HepG2 (cell line): ENCODE measurements around the gene BAHD1. TPM values are rescaled to one million over a fixed set of nuclear protein-coding genes. Genes with fewer than 3 reads are reported as not detected.

ENCODE experiments used
- CEBPB ChIP-seq: IDR thresholded peaks from 2 replicates; pipeline ENCODE4 v1.6.1; 2011; ENCODE audit warnings: low read depth, low read length, improper control_type of control experiment, borderline replicate concordance
- HIVEP1 ChIP-seq: sonication (generic); formaldehyde crosslinking; IDR thresholded peaks from 2 replicates; pipeline ENCODE4 v1.4.0; 2020; ENCODE audit warnings: mild to moderate bottlenecking, missing genetic modification reagents
- HNRNPL ChIP-seq: fragments of 200-400 bp; formaldehyde crosslinking; IDR thresholded peaks from 2 replicates; pipeline ENCODE4 v1.6.1; 2017; ENCODE audit warnings: mild to moderate bottlenecking, low read depth, low read length
- KDM1A ChIP-seq: IDR thresholded peaks from 2 replicates; pipeline ENCODE4 v1.6.1; 2016; ENCODE audit warnings: missing compliant biosample characterization
- RARG ChIP-seq: sonication (generic); formaldehyde crosslinking; IDR thresholded peaks from 2 replicates; pipeline ENCODE4 v1.4.0; 2020; ENCODE audit warnings: low read depth, mild to moderate bottlenecking, missing genetic modification reagents
- ZNF20 ChIP-seq: sonication (generic); formaldehyde crosslinking; IDR thresholded peaks from 2 replicates; pipeline ENCODE4 v1.4.0; 2020; ENCODE audit warnings: mild to moderate bottlenecking, moderate library complexity, missing genetic modification reagents
- ZNF317 ChIP-seq: sonication (generic); formaldehyde crosslinking; IDR thresholded peaks from 2 replicates; pipeline ENCODE4 v1.5.0; 2020; ENCODE audit warnings: mild to moderate bottlenecking, missing genetic modification reagents
- ZNF558 ChIP-seq: sonication (generic); formaldehyde crosslinking; IDR thresholded peaks from 2 replicates; pipeline ENCODE4 v1.9.0; 2022; ENCODE audit warnings: mild to moderate bottlenecking, missing genetic modification reagents, borderline replicate concordance
- ZNF713 ChIP-seq: sonication (generic); formaldehyde crosslinking; IDR thresholded peaks from 2 replicates; pipeline ENCODE4 v1.4.0; 2020; ENCODE audit warnings: mild to moderate bottlenecking, missing genetic modification reagents
- polyA plus RNA-seq, 8 experiments: library from polyadenylated mRNA; depleted of rRNA in 3 of 8; stranded (reverse) in 7 of 8; unstranded in 1 of 8; fragments of >200 nt; fragmentation: Illumina TruSeq in 4 of 8; extraction: Trizol in 4 of 8; gene quantifications; 2 replicates each; pipeline versions ENCODE4 v1.2.1 to v1.2.3, GENCODE V29; 2011 to 2016; ENCODE audit warnings: low read depth in 4 of 8, missing spikeins in 1 of 8, mixed read lengths in 1 of 8; ENCODE audit not compliant: insufficient read depth in 1 of 8
- total RNA-seq, 5 experiments: library from RNA; depleted of rRNA; stranded (reverse); fragments of >200 nt; fragmentation: Illumina TruSeq; extraction: Trizol; gene quantifications; 2 replicates each; pipeline ENCODE4 v1.2.3, GENCODE V29; 2016; ENCODE audit warnings: low read depth in 1 of 5
- TF ChIP-seq, protein P1 (sequence below): IDR thresholded peaks from 2 replicates; pipeline ENCODE4 v1.6.1; 2012; ENCODE audit warnings: low read length, improper control_type of control experiment
- TF ChIP-seq, protein P2 (sequence below): sonication (generic); formaldehyde crosslinking; IDR thresholded peaks from one replicate; pipeline ENCODE4 v1.5.1; 2020; ENCODE audit warnings: mild to moderate bottlenecking, missing genetic modification reagents; ENCODE audit errors: not compliant biosample characterization
- TF ChIP-seq, protein P3 (sequence below): IDR thresholded peaks from 2 replicates; pipeline ENCODE4 v1.6.1; 2016; ENCODE audit warnings: mild to moderate bottlenecking
- TF ChIP-seq, protein P4 (sequence below): sonication (generic); formaldehyde crosslinking; IDR thresholded peaks from 2 replicates; pipeline ENCODE4 v1.8.0; 2022; ENCODE audit warnings: missing genetic modification reagents, mild to moderate bottlenecking, borderline replicate concordance

The BAHD1 gene
- total and polyA plus RNA-seq, 2 of the 13 experiments (the other 11 are each of a cell fraction or from before 2014, with no cell fraction given) = 3.3 to 8.7 TPM

DNA sequence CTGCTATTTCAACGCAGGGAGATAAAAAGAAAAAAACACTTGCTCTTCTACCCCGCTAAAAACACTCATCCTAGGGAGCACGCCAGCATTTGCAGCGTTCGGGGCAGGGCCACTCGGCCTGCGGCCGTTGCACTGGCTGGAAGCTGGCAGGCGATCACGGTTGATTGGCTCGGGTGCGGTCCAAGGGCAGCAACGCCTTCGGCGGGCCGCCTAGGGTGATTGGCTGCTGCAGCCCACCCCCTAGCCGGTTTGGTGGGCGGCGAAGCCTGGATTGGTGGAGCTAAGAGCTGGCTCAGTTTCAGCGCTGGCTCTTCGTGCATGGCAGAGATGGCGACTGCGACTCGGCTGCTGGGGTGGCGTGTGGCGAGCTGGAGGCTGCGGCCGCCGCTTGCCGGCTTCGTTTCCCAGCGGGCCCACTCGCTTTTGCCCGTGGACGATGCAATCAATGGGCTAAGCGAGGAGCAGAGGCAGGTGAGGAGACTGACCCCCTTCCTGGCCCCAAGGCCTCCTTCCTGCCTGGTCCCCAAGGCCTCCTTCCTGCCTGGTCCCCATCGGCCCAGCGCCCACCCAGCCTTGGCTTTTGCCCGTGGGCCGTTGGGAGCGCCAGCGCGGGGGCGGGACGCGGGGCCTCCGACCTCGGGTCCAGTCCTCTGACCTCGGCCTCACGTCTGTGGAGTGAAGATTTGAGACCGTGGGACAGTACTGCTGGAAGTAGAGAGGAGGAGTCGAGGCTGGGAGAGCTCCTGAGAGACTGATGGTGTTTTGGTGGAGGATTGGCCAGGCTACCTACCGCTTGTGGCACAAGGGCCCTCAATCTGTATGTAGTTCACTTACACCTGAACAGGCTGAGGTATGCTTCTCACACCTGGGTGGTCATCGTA is 35.0 kb upstream of the BAHD1 start, which contains the start of gene IVD (continued):
- TF ChIP-seq CEBPB (no peak), ZNF20 (CRISPR knock-in tag) (no peak), ZNF317 (no peak), ZNF713 (CRISPR knock-in tag) (0 out of 2 replicates have a peak, but pooled peaks have one; percentile 4), KDM1A (no peak), RARG (CRISPR knock-in tag) (0 out of 2 replicates have a peak, but pooled peaks have one; percentile 14), ZNF558 (CRISPR knock-in tag) (no peak), HIVEP1 (peak; percentile 73; the same call in 1 of the 2 replicates), HNRNPL (0 out of 2 replicates have a peak, but pooled peaks have one; percentile 22)
- TF ChIP-seq, protein P1, sequence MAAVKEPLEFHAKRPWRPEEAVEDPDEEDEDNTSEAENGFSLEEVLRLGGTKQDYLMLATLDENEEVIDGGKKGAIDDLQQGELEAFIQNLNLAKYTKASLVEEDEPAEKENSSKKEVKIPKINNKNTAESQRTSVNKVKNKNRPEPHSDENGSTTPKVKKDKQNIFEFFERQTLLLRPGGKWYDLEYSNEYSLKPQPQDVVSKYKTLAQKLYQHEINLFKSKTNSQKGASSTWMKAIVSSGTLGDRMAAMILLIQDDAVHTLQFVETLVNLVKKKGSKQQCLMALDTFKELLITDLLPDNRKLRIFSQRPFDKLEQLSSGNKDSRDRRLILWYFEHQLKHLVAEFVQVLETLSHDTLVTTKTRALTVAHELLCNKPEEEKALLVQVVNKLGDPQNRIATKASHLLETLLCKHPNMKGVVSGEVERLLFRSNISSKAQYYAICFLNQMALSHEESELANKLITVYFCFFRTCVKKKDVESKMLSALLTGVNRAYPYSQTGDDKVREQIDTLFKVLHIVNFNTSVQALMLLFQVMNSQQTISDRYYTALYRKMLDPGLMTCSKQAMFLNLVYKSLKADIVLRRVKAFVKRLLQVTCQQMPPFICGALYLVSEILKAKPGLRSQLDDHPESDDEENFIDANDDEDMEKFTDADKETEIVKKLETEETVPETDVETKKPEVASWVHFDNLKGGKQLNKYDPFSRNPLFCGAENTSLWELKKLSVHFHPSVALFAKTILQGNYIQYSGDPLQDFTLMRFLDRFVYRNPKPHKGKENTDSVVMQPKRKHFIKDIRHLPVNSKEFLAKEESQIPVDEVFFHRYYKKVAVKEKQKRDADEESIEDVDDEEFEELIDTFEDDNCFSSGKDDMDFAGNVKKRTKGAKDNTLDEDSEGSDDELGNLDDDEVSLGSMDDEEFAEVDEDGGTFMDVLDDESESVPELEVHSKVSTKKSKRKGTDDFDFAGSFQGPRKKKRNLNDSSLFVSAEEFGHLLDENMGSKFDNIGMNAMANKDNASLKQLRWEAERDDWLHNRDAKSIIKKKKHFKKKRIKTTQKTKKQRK = no peak
- TF ChIP-seq, protein P2, sequence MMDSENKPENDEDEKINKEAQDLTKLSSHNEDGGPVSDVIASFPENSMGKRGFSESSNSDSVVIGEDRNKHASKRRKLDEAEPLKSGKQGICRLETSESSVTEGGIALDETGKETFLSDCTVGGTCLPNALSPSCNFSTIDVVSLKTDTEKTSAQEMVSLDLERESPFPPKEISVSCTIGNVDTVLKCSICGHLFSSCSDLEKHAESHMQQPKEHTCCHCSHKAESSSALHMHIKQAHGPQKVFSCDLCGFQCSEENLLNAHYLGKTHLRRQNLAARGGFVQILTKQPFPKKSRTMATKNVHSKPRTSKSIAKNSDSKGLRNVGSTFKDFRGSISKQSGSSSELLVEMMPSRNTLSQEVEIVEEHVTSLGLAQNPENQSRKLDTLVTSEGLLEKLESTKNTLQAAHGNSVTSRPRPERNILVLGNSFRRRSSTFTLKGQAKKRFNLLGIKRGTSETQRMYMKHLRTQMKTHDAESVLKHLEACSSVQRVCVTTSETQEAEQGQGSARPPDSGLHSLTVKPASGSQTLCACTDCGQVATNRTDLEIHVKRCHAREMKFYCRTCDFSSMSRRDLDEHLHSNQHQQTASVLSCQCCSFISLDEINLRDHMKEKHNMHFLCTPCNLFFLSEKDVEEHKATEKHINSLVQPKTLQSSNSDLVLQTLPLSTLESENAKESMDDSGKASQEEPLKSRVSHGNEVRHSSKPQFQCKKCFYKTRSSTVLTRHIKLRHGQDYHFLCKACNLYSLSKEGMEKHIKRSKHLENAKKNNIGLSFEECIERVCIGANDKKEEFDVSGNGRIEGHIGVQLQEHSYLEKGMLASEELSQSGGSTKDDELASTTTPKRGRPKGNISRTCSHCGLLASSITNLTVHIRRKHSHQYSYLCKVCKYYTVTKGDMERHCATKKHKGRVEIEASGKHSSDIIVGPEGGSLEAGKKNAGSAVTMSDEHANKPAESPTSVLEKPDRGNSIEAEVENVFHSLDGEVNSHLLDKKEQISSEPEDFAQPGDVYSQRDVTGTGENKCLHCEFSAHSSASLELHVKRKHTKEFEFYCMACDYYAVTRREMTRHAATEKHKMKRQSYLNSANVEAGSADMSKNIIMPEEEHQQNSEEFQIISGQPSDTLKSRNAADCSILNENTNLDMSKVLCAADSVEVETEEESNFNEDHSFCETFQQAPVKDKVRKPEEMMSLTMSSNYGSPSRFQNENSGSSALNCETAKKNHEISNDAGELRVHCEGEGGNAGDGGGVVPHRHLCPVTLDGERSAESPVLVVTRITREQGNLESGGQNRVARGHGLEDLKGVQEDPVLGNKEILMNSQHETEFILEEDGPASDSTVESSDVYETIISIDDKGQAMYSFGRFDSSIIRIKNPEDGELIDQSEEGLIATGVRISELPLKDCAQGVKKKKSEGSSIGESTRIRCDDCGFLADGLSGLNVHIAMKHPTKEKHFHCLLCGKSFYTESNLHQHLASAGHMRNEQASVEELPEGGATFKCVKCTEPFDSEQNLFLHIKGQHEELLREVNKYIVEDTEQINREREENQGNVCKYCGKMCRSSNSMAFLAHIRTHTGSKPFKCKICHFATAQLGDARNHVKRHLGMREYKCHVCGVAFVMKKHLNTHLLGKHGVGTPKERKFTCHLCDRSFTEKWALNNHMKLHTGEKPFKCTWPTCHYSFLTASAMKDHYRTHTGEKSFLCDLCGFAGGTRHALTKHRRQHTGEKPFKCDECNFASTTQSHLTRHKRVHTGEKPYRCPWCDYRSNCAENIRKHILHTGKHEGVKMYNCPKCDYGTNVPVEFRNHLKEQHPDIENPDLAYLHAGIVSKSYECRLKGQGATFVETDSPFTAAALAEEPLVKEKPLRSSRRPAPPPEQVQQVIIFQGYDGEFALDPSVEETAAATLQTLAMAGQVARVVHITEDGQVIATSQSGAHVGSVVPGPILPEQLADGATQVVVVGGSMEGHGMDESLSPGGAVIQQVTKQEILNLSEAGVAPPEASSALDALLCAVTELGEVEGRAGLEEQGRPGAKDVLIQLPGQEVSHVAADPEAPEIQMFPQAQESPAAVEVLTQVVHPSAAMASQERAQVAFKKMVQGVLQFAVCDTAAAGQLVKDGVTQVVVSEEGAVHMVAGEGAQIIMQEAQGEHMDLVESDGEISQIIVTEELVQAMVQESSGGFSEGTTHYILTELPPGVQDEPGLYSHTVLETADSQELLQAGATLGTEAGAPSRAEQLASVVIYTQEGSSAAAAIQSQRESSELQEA (CRISPR knock-in tag) = peak; percentile 63
- TF ChIP-seq, protein P3, sequence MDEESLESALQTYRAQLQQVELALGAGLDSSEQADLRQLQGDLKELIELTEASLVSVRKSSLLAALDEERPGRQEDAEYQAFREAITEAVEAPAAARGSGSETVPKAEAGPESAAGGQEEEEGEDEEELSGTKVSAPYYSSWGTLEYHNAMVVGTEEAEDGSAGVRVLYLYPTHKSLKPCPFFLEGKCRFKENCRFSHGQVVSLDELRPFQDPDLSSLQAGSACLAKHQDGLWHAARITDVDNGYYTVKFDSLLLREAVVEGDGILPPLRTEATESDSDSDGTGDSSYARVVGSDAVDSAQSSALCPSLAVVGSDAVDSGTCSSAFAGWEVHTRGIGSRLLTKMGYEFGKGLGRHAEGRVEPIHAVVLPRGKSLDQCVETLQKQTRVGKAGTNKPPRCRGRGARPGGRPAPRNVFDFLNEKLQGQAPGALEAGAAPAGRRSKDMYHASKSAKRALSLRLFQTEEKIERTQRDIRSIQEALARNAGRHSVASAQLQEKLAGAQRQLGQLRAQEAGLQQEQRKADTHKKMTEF = peak; percentile 77; the same call in 1 of the 2 replicates
- TF ChIP-seq, protein P4, sequence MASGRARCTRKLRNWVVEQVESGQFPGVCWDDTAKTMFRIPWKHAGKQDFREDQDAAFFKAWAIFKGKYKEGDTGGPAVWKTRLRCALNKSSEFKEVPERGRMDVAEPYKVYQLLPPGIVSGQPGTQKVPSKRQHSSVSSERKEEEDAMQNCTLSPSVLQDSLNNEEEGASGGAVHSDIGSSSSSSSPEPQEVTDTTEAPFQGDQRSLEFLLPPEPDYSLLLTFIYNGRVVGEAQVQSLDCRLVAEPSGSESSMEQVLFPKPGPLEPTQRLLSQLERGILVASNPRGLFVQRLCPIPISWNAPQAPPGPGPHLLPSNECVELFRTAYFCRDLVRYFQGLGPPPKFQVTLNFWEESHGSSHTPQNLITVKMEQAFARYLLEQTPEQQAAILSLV (CRISPR knock-in tag) = 0 out of 2 replicates have a peak, but pooled peaks have one; percentile 95
